ENCODE data around the gene TMEM134. TPM values are rescaled to one million over a fixed set of nuclear protein-coding genes. Genes with fewer than 3 reads are reported as not detected.

The TMEM134 gene
- total RNA-seq, 1 experiment from 2014 or later, result 36.0 TPM

DNA sequence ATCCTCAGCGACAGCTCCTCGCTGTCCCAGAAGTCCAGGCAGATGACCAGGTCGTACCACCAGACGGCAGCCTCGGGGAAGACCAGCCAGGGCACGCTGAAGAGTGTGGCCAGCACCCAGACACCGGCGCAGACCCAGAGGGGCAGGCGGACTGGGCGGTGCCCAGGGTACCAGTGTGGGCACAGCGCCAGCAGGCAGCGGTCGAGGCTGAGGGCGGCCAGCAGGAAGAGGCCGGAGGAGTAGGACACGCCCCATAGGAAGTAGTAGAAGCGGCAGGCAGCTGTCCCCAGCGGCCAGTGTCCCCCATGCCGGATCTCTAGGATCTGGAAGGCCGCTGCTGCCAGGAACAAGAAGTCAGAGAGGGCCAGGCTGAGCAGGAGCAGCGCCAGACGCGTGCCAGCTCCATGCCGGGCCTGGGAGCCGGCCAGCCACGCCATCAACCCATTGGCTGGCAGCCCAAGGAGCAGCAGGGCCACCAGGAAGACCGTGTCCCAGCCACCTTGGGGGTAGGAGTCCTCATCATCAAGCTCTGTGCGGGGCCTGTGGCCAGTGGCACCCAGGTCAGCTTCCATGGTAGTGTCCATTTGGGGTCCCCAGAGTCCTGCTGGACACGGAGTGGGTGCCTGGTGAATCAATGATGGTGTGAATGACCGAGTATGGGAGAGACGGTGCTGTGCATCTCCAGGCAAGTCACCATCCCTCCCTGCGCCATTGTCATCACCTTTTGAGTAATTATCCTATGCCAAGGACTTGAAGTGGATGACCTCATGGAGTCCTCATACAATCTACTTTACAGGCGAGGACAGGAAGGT lies 16.7 kb downstream of the TMEM134 start, which contains the start of gene GPR152:
TSS of gene GPR152 (minus strand) at position 589 of the 812 bp plus-strand sequence. CDS start at position 584, 5 bp downstream.
- intact Hi-C loops (cut with micrococcal nuclease; ENCODE audit: unreplicated experiment), result no loop called here
- ChIA-PET CTCF (interaction anchor here (1.1 kb wide), 1 partner anchor 51 kb away, joined by 3 read pairs; the partner anchor contains the start of gene PPP1CA), POLR2A (ENCODE audit: low non-redundant PET) (no interaction called here)
- no peaks in the 10 kb centered on the region for H3K4me1 ChIP-seq (ENCODE audit: insufficient read depth, low read length, poor library complexity, severe bottlenecking)
- H3K9me3 ChIP-seq (ENCODE audit: low read depth, low read length, poor library complexity, severe bottlenecking), result no peaks in the 10 kb centered on the region
- H3K36me3 ChIP-seq (ENCODE audit: insufficient read depth, low read length, poor library complexity, severe bottlenecking), result no peaks in the 10 kb centered on the region
- no peak for TF ChIP-seq EZH2 (IDR thresholded peaks at IDR 0.05; ENCODE audit: borderline replicate concordance, low read depth, low read length, poor library complexity, severe bottlenecking)
- TF ChIP-seq, protein P1, sequence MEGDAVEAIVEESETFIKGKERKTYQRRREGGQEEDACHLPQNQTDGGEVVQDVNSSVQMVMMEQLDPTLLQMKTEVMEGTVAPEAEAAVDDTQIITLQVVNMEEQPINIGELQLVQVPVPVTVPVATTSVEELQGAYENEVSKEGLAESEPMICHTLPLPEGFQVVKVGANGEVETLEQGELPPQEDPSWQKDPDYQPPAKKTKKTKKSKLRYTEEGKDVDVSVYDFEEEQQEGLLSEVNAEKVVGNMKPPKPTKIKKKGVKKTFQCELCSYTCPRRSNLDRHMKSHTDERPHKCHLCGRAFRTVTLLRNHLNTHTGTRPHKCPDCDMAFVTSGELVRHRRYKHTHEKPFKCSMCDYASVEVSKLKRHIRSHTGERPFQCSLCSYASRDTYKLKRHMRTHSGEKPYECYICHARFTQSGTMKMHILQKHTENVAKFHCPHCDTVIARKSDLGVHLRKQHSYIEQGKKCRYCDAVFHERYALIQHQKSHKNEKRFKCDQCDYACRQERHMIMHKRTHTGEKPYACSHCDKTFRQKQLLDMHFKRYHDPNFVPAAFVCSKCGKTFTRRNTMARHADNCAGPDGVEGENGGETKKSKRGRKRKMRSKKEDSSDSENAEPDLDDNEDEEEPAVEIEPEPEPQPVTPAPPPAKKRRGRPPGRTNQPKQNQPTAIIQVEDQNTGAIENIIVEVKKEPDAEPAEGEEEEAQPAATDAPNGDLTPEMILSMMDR (conservative IDR thresholded peaks at IDR 0.05; ENCODE audit: low read depth, low read length), result no peak
- no peak within 1 kb of the TSS for H3K27ac ChIP-seq (ENCODE audit: low read depth, low read length, poor library complexity, severe bottlenecking)
- BruUV-seq (replicated peaks), result no TSS peak
- H3K27me3 ChIP-seq (replicated peaks; ENCODE audit: insufficient read depth, low read depth, low read length, poor library complexity), result no peaks in the 10 kb centered on the region
- H3K4me3 ChIP-seq (ENCODE audit: low read depth, low read length, poor library complexity, severe bottlenecking), result no peak within 1 kb of the TSS
- DNase-seq (ENCODE audit: low spot score), result no peak

DNA sequence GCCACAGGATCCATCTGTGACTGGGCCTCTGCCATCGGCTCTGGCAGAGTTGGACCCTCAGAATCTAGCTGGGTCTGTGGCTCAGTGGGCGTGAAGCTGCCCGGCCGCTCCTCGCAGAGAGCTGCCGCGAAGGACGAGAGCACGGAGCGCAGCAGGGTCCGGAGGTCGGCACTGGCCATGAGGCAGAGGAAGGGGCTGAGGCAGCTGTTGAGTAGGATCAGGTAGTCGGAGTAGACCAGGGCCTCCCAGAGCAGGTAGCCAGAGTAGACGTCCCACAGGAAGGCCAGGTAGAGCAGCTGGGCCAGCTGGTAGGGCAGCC lies 17.4 kb downstream of the TMEM134 start:
- Histone ChIP-seq H3K4me3 (ENCODE audit: low read depth, low read length, poor library complexity, severe bottlenecking) (no peak overlapping the region), H3K27ac (ENCODE audit: low read depth, low read length, poor library complexity, severe bottlenecking) (no peak overlapping the region), H3K36me3 (ENCODE audit: insufficient read depth, low read length, poor library complexity, severe bottlenecking) (no peaks in the 10 kb centered on the region), H3K9me3 (ENCODE audit: low read depth, low read length, poor library complexity, severe bottlenecking) (no peaks in the 10 kb centered on the region), H3K27me3 (replicated peaks; ENCODE audit: insufficient read depth, low read depth, low read length, poor library complexity) (no peaks in the 10 kb centered on the region), H3K4me1 (ENCODE audit: insufficient read depth, low read length, poor library complexity, severe bottlenecking) (no peaks in the 10 kb centered on the region)
- no peak for DNase-seq (ENCODE audit: low spot score)
- ChIA-PET CTCF (no interaction called here), POLR2A (ENCODE audit: low non-redundant PET) (no interaction called here)
- TF ChIP-seq EZH2 (IDR thresholded peaks at IDR 0.05; ENCODE audit: borderline replicate concordance, low read depth, low read length, poor library complexity, severe bottlenecking), result no peak
- TF ChIP-seq, protein P1 (conservative IDR thresholded peaks at IDR 0.05; ENCODE audit: low read depth, low read length), result no peak
- no TSS peak for BruUV-seq (replicated peaks)
- intact Hi-C loops (cut with micrococcal nuclease; ENCODE audit: unreplicated experiment), result no loop called here

DNA sequence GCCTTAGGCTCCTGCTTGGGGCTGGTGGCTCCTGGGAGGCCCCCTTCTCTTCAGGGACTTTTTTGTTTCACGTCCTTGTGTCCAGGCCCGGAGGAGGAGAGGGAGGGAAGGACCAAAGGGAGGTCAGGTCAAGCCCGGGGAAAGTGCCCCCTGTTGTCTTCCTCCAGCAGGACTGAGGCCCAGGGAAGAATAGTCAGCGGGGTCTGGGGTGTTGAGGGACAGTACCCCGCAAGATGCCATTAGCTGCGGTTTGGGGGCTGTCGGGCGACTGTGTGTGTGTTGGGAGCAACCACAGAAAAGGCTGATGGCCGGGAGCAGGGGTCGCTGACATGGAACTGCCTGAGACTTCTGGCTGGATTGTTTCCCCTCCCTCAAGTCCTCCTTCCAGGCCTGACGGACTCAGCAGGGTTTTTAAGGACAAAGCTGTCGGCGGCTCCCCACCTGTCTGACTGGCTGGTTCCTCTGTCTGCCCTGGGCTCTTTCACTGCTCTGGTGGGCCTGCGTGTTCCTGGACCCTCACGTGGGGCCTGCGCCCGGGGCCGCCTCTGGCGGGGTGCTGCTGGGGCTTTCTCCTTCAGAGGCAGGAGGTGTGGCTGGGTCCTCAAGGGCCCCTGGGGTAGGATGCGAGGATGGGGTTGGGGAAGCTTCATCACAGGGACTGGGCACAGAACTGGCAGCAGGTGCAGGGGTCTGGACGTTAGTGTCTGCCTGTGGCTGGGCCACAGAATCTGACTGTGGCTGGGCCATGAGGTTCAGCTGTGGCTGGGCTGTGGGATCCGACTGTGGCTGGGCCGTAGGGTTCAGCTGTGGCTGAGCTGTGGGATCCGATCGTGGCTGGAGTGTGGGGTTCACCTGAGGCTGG lies 18.0 kb downstream of the TMEM134 start:
- no peaks in the 10 kb centered on the region for H3K4me1 ChIP-seq (ENCODE audit: insufficient read depth, low read length, poor library complexity, severe bottlenecking)
- no peak for DNase-seq (ENCODE audit: low spot score)
- no peaks in the 10 kb centered on the region for H3K27me3 ChIP-seq (replicated peaks; ENCODE audit: insufficient read depth, low read depth, low read length, poor library complexity)
- CTCF ChIA-PET, result no interaction called here
- H3K9me3 ChIP-seq (ENCODE audit: low read depth, low read length, poor library complexity, severe bottlenecking), result no peaks in the 10 kb centered on the region
- intact Hi-C loops (cut with micrococcal nuclease; ENCODE audit: unreplicated experiment), result no loop called here
- no peak overlapping the region for H3K27ac ChIP-seq (ENCODE audit: low read depth, low read length, poor library complexity, severe bottlenecking)
- no TSS peak for BruUV-seq (replicated peaks)
- H3K36me3 ChIP-seq (ENCODE audit: insufficient read depth, low read length, poor library complexity, severe bottlenecking), result no peaks in the 10 kb centered on the region
- TF ChIP-seq, protein P1 (conservative IDR thresholded peaks at IDR 0.05; ENCODE audit: low read depth, low read length), result no peak
- TF ChIP-seq EZH2 (IDR thresholded peaks at IDR 0.05; ENCODE audit: borderline replicate concordance, low read depth, low read length, poor library complexity, severe bottlenecking), result no peak
- POLR2A ChIA-PET (ENCODE audit: low non-redundant PET), result interaction anchor here (0.6 kb wide), 1 partner anchor 94 kb away, joined by 3 read pairs; no protein-coding TSS in a partner anchor
- no peak overlapping the region for H3K4me3 ChIP-seq (ENCODE audit: low read depth, low read length, poor library complexity, severe bottlenecking)

All from A673 (cell line).